Pancreas (tissue), 10 donors: ENCODE data around the gene RNF8. TPM values are rescaled to one million over a fixed set of nuclear protein-coding genes. Genes with fewer than 3 reads are reported as not detected.
"Not testable (repeated sequence)": the region's sequence is repeated elsewhere in the genome, so short reads cannot be mapped to it uniquely, and the experiment has no call there.

ENCODE experiments used
- ATAC-seq, 4 donors: fragments of 200-7000 bp; cut with Tn5 transposase; one replicate each; pipeline versions ENCODE4 v1.8.0 to v1.9.1; 2020; ENCODE audit warnings: mild to moderate bottlenecking in 4 of 4, moderate library complexity in 4 of 4
- DNase-seq, 6 donors: peaks; one replicate each; pipeline ENCODE4 v3.0.0-alpha.2; 2020
- FAIRE-seq: peaks from 2 replicates; lab custom pipeline; 2012; peaks lifted over from hg19 to GRCh38; lab: Jason Lieb, UNC
- H3K27ac ChIP-seq, 4 donors: fragments of 200-600 bp; sonication (generic); 1 replicate in 3 of 4; 2 replicates in 1 of 4; pipeline versions ENCODE4 v1.5.0 to v1.8.0; 2020
- H3K27me3 ChIP-seq, 4 donors: fragments of 200-600 bp; one replicate each; pipeline ENCODE4 v1.8.0; 2021
- H3K36me3 ChIP-seq, 3 donors: fragments of 200-600 bp; sonication (generic) in 1 of 3; one replicate each; pipeline versions ENCODE4 v1.5.0 to v1.8.0; 2020 to 2021
- H3K4me1 ChIP-seq, 3 donors: fragments of 200-600 bp; one replicate each; pipeline ENCODE4 v1.8.0; 2021
- H3K4me3 ChIP-seq, 4 donors: fragments of 200-600 bp; sonication (generic) in 2 of 4; one replicate each; pipeline versions ENCODE4 v1.5.0 to v1.8.0; 2020 to 2021
- H3K9me3 ChIP-seq, 4 donors: fragments of 200-600 bp; one replicate each; pipeline ENCODE4 v1.8.0; 2021
- WGBS, 2 donors: extraction: QIAGEN DNeasy Blood & Tissue Kit; methylation state at CpG; one replicate each; pipeline ENCODE4 v1.1.7; 2013; 5-methylcytosine and 5-hydroxymethylcytosine counted together
- intact Hi-C, 3 donors: fragments of 100-400 bp; cut with DNase I; formaldehyde crosslinking; loops; one replicate each; pipeline versions ENCODE4 v1.11.1 to v1.14.2; 2022
- polyA plus RNA-seq, 2 donors: library from polyadenylated mRNA; stranded (reverse); fragments of 200-250 nt; gene quantifications; one replicate each; pipeline ENCODE4 v1.2.3, GENCODE V29; 2013
- total RNA-seq, 6 donors: library from RNA; stranded (reverse); fragmentation: NEBNext Ultra II Directional in 4 of 6; extraction: Animal tissue kit (Norgen Biotek cat#: 25700) in 4 of 6; gene quantifications; one replicate each; pipeline versions ENCODE4 v1.2.1 to v1.2.4, GENCODE V29; 2021 to 2023
- TF ChIP-seq, protein P1 (sequence below), 4 donors: fragments of 200-600 bp; sonication (generic) in 3 of 4; IDR thresholded peaks; one replicate each; pipeline versions ENCODE4 v1.5.0 to v1.8.0; 2021; ENCODE audit warnings: antibody characterized with exemption in 4 of 4
- donor health status: healthy with polysubstance abuse.
- donor health status: DM: no; HTN: no; CAD: no; lungs with moderate emphysema.
- donor health status: DM: no; HTN: no; CAD: no.
- donor health status: control.
- donor health status: control.
- donor health status: Bipolar disorder and iron deficiency.
- donor health status: DM: yes; HTN: yes; CAD: no.
- donor health status: DM: no; HTN: no; CAD: no.
- donor health status: DM: no; HTN: no; CAD: no.
- donor health status: DM: yes; HTN: yes; CAD: no.

RNF8 gene
- total and polyA plus RNA-seq, 8 donors, result 3.9 to 8.5 (median 5.9) TPM

DNA sequence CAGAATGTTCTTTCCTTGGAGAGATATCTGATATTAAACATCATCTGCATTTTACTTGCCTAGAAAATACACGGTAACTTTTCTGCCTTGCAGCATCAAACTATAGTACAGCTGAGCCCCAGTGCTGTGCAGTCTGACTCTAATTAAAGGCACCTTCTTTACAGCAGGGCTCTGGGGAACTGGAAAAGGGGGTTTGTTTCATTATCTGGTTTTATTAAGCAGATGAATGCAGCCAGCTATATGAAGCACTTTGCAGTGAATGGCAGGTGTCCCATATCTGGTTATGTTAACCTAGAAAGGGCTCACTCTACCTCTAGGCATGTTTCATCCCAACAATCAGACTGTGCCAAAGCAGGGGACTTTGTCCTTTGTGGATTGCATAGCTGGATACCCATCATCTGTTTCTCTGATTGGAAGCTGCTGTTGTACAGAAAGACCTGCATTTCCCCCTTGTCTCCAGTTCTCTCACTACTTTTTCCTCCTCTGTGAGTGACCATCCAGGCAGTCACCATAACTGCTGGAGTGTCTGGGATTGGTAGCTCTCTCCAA, 39.7 kb downstream of the RNF8 start:
- no peaks in the 10 kb centered on the region for H3K9me3 ChIP-seq
- H3K27ac ChIP-seq, result no peak overlapping the region
- DNase-seq, result no peak
- ATAC-seq, result no peak
- TF ChIP-seq, protein P1, sequence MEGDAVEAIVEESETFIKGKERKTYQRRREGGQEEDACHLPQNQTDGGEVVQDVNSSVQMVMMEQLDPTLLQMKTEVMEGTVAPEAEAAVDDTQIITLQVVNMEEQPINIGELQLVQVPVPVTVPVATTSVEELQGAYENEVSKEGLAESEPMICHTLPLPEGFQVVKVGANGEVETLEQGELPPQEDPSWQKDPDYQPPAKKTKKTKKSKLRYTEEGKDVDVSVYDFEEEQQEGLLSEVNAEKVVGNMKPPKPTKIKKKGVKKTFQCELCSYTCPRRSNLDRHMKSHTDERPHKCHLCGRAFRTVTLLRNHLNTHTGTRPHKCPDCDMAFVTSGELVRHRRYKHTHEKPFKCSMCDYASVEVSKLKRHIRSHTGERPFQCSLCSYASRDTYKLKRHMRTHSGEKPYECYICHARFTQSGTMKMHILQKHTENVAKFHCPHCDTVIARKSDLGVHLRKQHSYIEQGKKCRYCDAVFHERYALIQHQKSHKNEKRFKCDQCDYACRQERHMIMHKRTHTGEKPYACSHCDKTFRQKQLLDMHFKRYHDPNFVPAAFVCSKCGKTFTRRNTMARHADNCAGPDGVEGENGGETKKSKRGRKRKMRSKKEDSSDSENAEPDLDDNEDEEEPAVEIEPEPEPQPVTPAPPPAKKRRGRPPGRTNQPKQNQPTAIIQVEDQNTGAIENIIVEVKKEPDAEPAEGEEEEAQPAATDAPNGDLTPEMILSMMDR (IDR thresholded peaks at IDR 0.05), result no peak
- no peaks in the 10 kb centered on the region for H3K4me1 ChIP-seq
- no peak overlapping the region for H3K4me3 ChIP-seq
- H3K27me3 ChIP-seq, result no peaks in the 10 kb centered on the region
- intact Hi-C loops, result no loop called here
- peaks cover 0 to 17% (median 3%) of the 10 kb centered on the region in 3 donors for H3K36me3 ChIP-seq
- WGBS, 2 donors, result 77 to 78% methylated on average over 1 of the region's 1 CpG
- FAIRE-seq, result no peak

DNA sequence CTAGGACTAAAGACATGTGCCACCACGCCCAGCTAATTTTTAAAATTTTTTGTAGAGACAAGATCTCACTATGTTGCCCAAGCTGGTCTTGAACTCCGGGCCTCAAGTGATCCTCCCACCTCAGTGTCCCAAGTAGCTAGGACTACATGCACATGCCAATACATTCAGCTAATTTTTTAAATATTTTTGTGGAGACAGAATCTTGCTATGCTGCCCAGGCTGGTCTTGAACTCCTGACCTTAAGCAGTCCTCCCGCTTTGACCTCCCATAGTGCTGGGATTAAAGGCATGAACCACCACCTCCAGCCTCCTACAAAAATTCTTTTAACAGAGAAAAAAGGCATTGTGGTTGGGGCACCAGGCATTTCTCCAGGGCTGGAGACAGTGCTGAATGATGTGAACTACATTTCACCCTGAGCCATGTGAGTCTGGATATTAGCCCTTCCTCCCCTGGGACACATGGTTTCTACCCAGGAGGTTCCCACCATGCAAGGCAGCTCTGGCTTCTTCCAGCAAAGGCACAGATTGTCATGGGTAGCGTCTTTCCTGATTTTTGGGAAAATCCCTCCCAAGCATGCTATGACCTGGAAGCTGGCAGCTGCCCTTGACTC, 42.9 kb downstream of the RNF8 start:
- DNase-seq (no peak), ATAC-seq (no peak), FAIRE-seq (no peak)
- 84 to 90% methylated on average over 4 of the region's 4 CpGs for WGBS, 2 donors
- no peak overlapping the region for H3K27ac ChIP-seq
- no peaks in the 10 kb centered on the region for H3K36me3 ChIP-seq
- H3K4me3 ChIP-seq, result no peak overlapping the region
- H3K27me3 ChIP-seq, result no peaks in the 10 kb centered on the region
- intact Hi-C loops, result no loop called here
- no peaks in the 10 kb centered on the region for H3K4me1 ChIP-seq
- no peaks in the 10 kb centered on the region for H3K9me3 ChIP-seq
- TF ChIP-seq, protein P1 (IDR thresholded peaks at IDR 0.05), result no peak

DNA sequence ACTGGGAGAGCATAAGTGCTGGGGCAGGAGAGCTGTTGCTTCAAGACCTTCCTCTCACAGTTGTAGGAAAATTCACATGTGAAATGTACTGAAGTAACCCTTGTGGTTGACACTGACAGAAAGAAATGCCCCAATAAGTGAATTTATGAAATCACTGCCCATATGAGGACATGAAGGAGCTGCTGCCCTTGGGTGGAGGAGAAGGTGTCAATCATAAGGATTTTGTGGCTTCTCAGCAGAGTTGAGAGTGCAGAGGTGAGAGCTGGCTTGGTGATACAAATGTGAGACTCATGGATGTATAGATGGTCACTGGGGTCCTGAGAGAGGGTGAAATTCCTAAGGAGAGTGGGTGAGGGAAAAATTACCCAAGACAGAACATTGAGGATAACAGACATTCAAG, 45.3 kb downstream of the RNF8 start:
- intact Hi-C loops, result no loop called here
- no peaks in the 10 kb centered on the region for H3K9me3 ChIP-seq
- H3K4me3 ChIP-seq, result no peak overlapping the region
- no peaks in the 10 kb centered on the region for H3K27me3 ChIP-seq
- TF ChIP-seq, protein P1 (IDR thresholded peaks at IDR 0.05), result no peak
- no peak for DNase-seq
- no peaks in the 10 kb centered on the region for H3K4me1 ChIP-seq
- FAIRE-seq, result no peak
- H3K27ac ChIP-seq, result no peak overlapping the region
- H3K36me3 ChIP-seq, result no peaks in the 10 kb centered on the region
- no peak for ATAC-seq

DNA sequence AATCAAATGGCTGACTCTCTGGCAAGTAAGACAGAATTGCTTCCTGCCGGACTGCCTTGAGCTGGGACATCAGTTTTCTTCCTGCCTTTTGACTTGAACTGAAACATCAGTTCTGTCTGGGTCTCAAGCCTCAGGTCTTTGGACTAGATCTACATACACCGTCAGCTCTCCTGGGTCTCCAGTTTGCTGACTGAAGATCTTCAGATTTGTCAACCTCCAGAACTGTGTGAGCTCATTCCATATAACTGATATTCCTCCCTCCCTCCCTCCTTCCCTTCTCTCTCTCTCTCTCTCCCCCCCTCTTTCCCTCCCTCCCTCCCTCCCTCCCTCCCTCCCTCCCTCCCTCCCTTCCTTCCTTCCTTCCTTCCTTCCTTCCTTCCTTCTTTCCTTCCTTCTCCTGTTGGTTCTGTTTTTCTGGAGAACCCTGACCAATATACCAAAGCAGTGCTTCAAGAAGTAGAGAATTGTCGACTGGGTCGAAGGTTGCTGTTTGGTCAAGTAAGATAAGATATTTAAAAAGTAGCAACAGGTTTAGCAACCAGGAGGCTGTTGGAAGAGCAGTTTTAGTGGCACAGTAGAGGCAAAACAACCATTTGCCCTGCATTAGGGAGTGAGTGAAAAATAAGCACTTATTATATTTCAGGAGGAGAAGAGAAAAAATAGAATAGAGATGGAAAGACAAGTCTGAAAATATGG, 46.2 kb downstream of the RNF8 start:
- 45 to 51% methylated on average over 4 of the region's 4 CpGs for WGBS, 2 donors
- H3K4me3 ChIP-seq, result no peak overlapping the region
- no peaks in the 10 kb centered on the region for H3K4me1 ChIP-seq
- no peaks in the 10 kb centered on the region for H3K36me3 ChIP-seq
- intact Hi-C loops, result no loop called here
- H3K27me3 ChIP-seq, result no peaks in the 10 kb centered on the region
- no peak overlapping the region for H3K27ac ChIP-seq
- FAIRE-seq (no peak), DNase-seq (no peak), ATAC-seq (no peak)
- H3K9me3 ChIP-seq, result no peaks in the 10 kb centered on the region
- TF ChIP-seq, protein P1 (IDR thresholded peaks at IDR 0.05), result no peak

DNA sequence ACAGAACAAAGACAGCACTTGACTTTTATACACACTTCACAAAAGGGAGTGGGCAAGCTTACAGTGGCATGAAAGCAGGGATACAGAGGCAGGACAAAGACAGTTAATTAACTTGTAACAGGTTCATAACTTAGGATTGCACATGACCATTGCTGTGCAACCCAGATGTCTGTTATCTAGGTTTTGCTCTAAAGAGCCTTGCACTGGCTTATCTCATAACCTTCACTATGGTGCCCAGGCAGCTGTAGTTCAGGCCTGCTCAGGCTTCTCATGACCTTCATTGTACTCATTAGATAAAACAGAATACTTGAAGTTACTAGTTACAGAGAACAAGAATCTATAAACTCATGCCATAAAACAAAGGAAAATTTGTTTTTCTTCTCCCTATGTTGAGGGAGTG, 47.9 kb downstream of the RNF8 start:
- H3K9me3 ChIP-seq, result not testable (repeated sequence)

More for the DNA sequence above, 47.9 kb downstream of the RNF8 start:
- H3K27ac ChIP-seq, FAIRE-seq, intact Hi-C loops, H3K4me3 ChIP-seq, H3K4me1 ChIP-seq, DNase-seq, ATAC-seq, H3K36me3 ChIP-seq, H3K27me3 ChIP-seq: not testable (repeated sequence)
